ENCODE results near the gene SMPD4.
"Not testable (repeated sequence)": the region's sequence is repeated elsewhere in the genome, so short reads cannot be mapped to it uniquely, and the experiment has no call there.

GRCh38 chr2:130228005-130228404, 46.6 kb upstream of the SMPD4 start:
- not testable (repeated sequence) for TF ChIP-seq CTCF (conservative IDR thresholded peaks at IDR 0.05; ENCODE audit: low read depth, low read length); EZH2 (IDR thresholded peaks at IDR 0.05; ENCODE audit: borderline replicate concordance, low read depth, low read length, poor library complexity, severe bottlenecking)
